ENCODE measurements around the gene METTL8. TPM values are rescaled to one million over a fixed set of nuclear protein-coding genes. Genes with fewer than 3 reads are reported as not detected.

METTL8 gene
- total RNA-seq, 1 donor: 29.8 TPM

DNA sequence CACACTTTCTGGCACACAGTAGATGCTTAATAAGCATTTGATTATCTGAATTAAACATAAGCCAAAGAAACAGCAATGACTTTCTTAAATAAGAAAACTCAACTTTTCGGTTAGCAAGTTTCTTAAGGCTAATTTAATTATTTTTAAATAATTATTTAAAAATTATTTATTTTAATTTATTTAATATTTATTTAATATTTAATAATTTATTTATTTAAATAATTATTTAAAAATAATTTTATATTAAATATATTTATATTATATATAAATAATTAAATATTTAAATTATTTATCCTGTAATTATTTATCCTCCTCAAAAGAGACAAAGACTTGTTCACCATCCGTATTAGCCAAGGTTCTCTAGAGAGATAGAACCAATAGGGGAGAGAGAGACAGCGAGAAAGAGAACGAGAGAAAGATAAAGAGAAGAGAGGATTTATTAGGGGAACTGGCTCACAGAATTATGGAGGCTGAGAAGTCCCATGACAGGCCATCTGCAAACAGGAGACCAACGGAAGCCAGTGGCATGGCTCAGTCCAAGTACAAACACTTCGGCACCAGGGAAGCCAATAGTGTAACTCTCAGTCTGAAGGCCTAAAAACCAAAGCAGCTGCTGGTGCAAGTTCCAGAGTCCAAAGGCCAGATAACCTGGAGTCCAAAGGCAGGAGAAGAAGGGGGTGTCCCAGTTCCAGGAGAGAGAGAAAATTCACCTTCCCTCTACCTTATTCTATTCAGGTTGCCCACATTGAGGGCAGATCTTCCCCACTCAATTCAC is 125.3 kb downstream of the METTL8 start:
- TF ChIP-seq, protein P1, sequence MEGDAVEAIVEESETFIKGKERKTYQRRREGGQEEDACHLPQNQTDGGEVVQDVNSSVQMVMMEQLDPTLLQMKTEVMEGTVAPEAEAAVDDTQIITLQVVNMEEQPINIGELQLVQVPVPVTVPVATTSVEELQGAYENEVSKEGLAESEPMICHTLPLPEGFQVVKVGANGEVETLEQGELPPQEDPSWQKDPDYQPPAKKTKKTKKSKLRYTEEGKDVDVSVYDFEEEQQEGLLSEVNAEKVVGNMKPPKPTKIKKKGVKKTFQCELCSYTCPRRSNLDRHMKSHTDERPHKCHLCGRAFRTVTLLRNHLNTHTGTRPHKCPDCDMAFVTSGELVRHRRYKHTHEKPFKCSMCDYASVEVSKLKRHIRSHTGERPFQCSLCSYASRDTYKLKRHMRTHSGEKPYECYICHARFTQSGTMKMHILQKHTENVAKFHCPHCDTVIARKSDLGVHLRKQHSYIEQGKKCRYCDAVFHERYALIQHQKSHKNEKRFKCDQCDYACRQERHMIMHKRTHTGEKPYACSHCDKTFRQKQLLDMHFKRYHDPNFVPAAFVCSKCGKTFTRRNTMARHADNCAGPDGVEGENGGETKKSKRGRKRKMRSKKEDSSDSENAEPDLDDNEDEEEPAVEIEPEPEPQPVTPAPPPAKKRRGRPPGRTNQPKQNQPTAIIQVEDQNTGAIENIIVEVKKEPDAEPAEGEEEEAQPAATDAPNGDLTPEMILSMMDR (IDR thresholded peaks at IDR 0.05; ENCODE audit: insufficient read depth, low read depth, low read length): no peak
- DNase-seq (ENCODE audit: low read depth): no peak
- no peak overlapping the region for H3K4me3 ChIP-seq (ENCODE audit: low read depth, low read length)

DNA sequence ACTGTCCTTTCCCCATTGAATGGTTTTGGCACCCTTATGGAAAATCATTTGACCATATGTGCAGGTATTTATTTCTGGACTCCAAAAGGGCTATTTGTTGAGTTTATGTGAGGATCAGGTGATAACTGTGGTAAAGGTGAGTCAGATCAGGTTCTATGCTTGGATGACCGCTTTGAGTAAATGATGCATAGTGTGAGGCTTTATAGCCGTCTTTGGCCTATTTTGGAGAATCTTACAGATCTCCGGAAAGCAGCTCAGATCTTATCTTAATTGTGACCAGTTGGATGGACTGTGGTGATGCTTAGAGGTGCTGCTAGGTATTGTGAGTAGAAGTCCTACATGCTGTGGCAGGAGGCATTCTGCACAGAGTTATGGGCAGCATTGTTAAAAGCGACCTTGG is 126.2 kb downstream of the METTL8 start:
- H3K4me3 ChIP-seq (ENCODE audit: low read depth, low read length): no peak overlapping the region
- TF ChIP-seq, protein P1 (IDR thresholded peaks at IDR 0.05; ENCODE audit: insufficient read depth, low read depth, low read length): no peak
- no peak for DNase-seq (ENCODE audit: low read depth)

DNA sequence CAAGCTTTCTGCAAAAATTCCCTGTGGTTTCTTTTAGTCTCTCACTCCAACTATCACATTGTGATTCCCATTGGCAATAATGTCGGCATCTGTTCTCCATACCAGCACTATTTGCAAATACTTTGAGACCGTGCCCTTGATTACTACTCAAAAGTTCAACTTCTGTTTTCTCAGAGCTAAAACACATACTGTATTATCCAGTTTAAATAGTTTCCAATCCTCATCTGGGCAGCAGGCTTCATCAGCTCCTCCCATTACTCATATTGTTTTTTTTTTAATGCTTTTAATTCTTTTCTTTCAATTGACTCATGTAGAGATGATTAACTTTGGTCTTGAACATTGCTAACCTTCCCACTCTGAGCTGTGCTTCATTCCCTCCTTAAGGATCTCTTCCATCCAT is 135.8 kb downstream of the METTL8 start:
- DNase-seq (ENCODE audit: low read depth): no peak
- no peak overlapping the region for H3K4me3 ChIP-seq (ENCODE audit: low read depth, low read length)
- TF ChIP-seq, protein P1 (IDR thresholded peaks at IDR 0.05; ENCODE audit: insufficient read depth, low read depth, low read length): no peak

- DNase-seq (ENCODE audit: low read depth): no peak
- no peak overlapping the region for H3K4me3 ChIP-seq (ENCODE audit: low read depth, low read length)
- TF ChIP-seq, protein P1 (IDR thresholded peaks at IDR 0.05; ENCODE audit: insufficient read depth, low read depth, low read length): no peak
Observed at GRCh38 chr2:171294608-171295007, 139.2 kb downstream of the METTL8 start.

DNA sequence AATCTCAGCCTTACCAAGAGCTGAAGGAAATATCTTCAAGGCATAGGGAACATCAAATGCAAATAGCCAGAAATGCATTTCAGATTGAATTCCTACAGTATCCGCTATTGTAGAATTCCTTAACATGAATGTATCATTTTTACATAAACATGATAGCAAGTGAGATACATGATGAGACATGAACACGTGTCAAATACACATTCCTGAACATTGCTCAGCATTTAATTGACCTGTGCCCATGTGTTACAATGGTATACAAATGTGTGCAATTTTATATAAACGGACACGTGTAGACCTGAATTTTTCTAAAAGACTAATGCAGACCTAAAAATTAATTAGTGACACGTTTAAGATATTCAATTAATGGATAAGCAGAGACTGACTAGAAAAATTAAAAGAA is 140.1 kb downstream of the METTL8 start:
- DNase-seq (ENCODE audit: low read depth): no peak
- no peak overlapping the region for H3K4me3 ChIP-seq (ENCODE audit: low read depth, low read length)
- TF ChIP-seq, protein P1 (IDR thresholded peaks at IDR 0.05; ENCODE audit: insufficient read depth, low read depth, low read length): no peak

GRCh38 chr2:171289991-171290390 is 143.8 kb downstream of the METTL8 start:
- TF ChIP-seq, protein P1 (IDR thresholded peaks at IDR 0.05; ENCODE audit: insufficient read depth, low read depth, low read length): no peak
- no peak overlapping the region for H3K4me3 ChIP-seq (ENCODE audit: low read depth, low read length)
- DNase-seq (ENCODE audit: low read depth): no peak

DNA sequence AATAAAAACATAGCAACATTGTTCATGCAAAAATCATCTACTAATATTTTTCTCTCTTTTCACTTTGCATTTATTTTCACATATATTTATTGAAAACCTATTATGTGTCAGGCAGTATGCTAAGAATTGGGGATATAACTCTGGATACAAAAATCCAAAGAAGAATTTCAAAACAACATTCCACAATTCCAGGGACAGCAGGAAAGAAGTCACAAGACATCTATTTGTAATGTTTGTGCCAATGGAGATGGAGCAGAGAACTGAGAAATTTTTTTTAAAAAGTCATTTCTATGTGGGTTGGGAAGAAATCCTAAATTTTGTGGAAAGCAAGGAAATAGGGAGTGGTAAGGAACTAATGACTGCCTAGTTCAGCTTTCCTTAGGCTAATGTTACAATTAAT is 144.5 kb downstream of the METTL8 start:
- H3K4me3 ChIP-seq (ENCODE audit: low read depth, low read length): no peak overlapping the region
- peak; percentile 10 for DNase-seq (ENCODE audit: low read depth)
- TF ChIP-seq, protein P1 (IDR thresholded peaks at IDR 0.05; ENCODE audit: insufficient read depth, low read depth, low read length): no peak
